Testis (tissue), 3 donors: Measurements from ENCODE around the gene ADAMTSL1. TPM values are rescaled to one million over a fixed set of nuclear protein-coding genes. Genes with fewer than 3 reads are reported as not detected.
"Not testable (repeated sequence)": the region's sequence is repeated elsewhere in the genome, so short reads cannot be mapped to it uniquely, and the experiment has no call there.

Source experiments
- DNase-seq: peaks from one replicate; pipeline ENCODE4 v3.0.0-alpha.2; 2019
- H3K27ac ChIP-seq, 2 donors: fragments of 200-600 bp; sonication (generic); one replicate each; pipeline ENCODE4 v1.5.1; 2019
- H3K27me3 ChIP-seq: fragments of 200-600 bp; sonication (generic); one replicate; pipeline ENCODE4 v1.5.1; 2019
- H3K36me3 ChIP-seq: fragments of 200-600 bp; sonication (generic); one replicate; pipeline ENCODE4 v1.5.1; 2017; ENCODE audit warnings: low read depth; ENCODE audit errors: missing control alignments
- H3K4me1 ChIP-seq: fragments of 200-600 bp; sonication (generic); one replicate; pipeline ENCODE4 v1.5.1; 2019
- H3K4me3 ChIP-seq, 2 donors: fragments of 200-600 bp; sonication (generic); one replicate each; pipeline ENCODE4 v1.5.1; 2017 to 2019
- H3K9me3 ChIP-seq: fragments of 200-600 bp; sonication (generic); one replicate; pipeline ENCODE4 v1.5.1; 2017
- CTCF ChIP-seq, 3 experiments: fragments of 450-650 bp in 2 of 3; fragments of 200-600 bp in 1 of 3; sonication (generic) in 1 of 3; IDR thresholded peaks; one replicate each; pipeline ENCODE4 v1.5.1; 2016 to 2019; ENCODE audit warnings: antibody characterized with exemption in 3 of 3, mild to moderate bottlenecking in 2 of 3, moderate library complexity in 1 of 3
- POLR2A ChIP-seq: fragments of 450-650 bp; IDR thresholded peaks from one replicate; pipeline ENCODE4 v1.6.1; 2017; ENCODE audit warnings: antibody characterized with exemption, mild to moderate bottlenecking, moderate library complexity
- WGBS, 2 donors: methylation state at CpG; one replicate each; pipeline ENCODE4 v1.1.5; 2018; 5-methylcytosine and 5-hydroxymethylcytosine counted together
- intact Hi-C: fragments of 100-400 bp; cut with DNase I; formaldehyde crosslinking; loops from one replicate; pipeline ENCODE4 v1.15.1; 2023; ENCODE audit warnings: low total_unique reads
- polyA plus RNA-seq: library from polyadenylated mRNA; stranded (reverse); fragments of 350-450 nt; fragmentation: Illumina TruSeq; extraction: RNeasy Lipid Tissue Mini Kit (QIAGEN cat#74804); gene quantifications from one replicate; pipeline ENCODE4 v1.2.3, GENCODE V29; 2014; ENCODE audit warnings: low read depth, low replicate concordance; ENCODE audit not compliant: insufficient read depth
- total RNA-seq, 2 donors: library from RNA; depleted of rRNA; stranded (reverse); fragments of >200 nt; gene quantifications; one replicate each; pipeline ENCODE4 v1.2.3, GENCODE V29; 2016

ADAMTSL1 gene
- total and polyA plus RNA-seq, 3 donors from 2014 or later = 4.7 to 12.3 (median 6.7) TPM

- Histone ChIP-seq H3K36me3 (no peaks in the 10 kb centered on the region), H3K9me3 (no peaks in the 10 kb centered on the region), H3K4me1 (no peaks in the 10 kb centered on the region), H3K4me3 (no peak overlapping the region), H3K27me3 (no peaks in the 10 kb centered on the region), H3K27ac (no peak overlapping the region)
- DNase-seq = no peak
- 60 to 62% methylated on average over 2 of the region's 2 CpGs for WGBS, 2 donors
- intact Hi-C loops = no loop called here
- no peak for TF ChIP-seq CTCF (IDR thresholded peaks at IDR 0.05)
Measured at GRCh38 chr9:18923167-18923566, 449.2 kb downstream of the ADAMTSL1 start.

DNA sequence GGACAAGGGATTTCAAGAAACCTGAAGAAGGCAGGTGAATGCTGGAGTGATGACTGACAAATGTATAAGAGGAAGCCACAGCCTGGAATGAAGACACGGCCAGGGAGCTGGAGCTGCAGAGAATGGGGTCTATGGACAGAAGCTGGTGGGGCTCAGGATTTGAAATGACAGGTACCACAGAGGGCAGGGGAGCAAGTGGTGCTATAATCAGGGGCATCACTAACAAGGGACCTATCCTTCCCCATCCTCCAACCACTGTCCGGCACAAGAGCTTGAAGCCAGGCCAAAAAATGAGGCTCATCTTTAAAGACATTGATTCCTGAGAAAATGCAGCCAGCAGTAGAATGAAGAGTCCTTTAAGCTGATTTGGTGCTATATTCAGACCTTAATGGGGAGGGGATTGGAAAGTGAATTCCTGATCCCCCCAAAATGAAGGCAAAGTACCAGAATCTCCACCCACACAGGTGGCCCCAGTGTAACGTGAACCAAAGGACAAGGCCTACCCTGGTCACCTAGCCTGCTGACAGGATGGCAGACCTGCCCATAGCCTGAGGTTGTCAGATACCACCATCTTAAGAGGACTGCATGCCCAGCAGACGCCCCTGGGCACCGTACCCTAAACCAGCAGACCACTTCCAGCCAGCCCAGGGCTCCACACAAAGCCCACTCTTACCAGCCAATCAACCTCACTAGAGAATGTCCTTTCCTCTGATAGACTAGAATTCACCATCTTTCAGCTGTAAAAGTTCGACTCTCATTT is 449.9 kb downstream of the ADAMTSL1 start:
- Histone ChIP-seq H3K4me1 (no peaks in the 10 kb centered on the region), H3K36me3 (no peaks in the 10 kb centered on the region), H3K4me3 (no peak overlapping the region), H3K9me3 (no peaks in the 10 kb centered on the region), H3K27ac (no peak overlapping the region), H3K27me3 (no peaks in the 10 kb centered on the region)
- intact Hi-C loops = no loop called here
- TF ChIP-seq POLR2A (no peak), CTCF (IDR thresholded peaks at IDR 0.05) (no peak)
- 93 to 96% methylated on average over 6 of the region's 6 CpGs for whole genome bisulfite sequencing, 2 donors
- no peak for DNase-seq

DNA sequence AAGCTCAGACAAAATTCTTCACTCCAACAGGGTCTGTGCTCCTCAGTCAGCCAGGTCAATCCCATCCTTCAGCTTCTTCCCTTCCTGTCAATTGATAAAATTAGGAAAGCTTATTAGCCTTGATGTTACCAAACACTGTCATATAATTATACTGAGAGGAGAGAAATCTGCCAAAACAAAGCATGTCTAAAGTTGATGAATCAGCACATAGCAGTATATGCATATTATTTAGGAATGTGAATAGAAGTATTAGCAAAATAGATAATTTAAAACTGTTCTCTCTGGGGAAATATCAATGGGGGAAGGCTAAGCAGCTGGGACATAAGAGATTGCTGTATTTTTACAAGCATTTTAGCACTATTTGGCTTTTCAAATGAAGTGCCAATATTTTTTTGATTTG is 451.9 kb downstream of the ADAMTSL1 start:
- no peaks in the 10 kb centered on the region for H3K36me3 ChIP-seq
- no peak overlapping the region for H3K27ac ChIP-seq
- intact Hi-C loops = no loop called here
- no peaks in the 10 kb centered on the region for H3K9me3 ChIP-seq
- no peak overlapping the region for H3K4me3 ChIP-seq
- H3K4me1 ChIP-seq = no peaks in the 10 kb centered on the region
- TF ChIP-seq CTCF (IDR thresholded peaks at IDR 0.05) = no peak
- no peak for TF ChIP-seq POLR2A
- no peaks in the 10 kb centered on the region for H3K27me3 ChIP-seq
- no peak for DNase-seq

DNA sequence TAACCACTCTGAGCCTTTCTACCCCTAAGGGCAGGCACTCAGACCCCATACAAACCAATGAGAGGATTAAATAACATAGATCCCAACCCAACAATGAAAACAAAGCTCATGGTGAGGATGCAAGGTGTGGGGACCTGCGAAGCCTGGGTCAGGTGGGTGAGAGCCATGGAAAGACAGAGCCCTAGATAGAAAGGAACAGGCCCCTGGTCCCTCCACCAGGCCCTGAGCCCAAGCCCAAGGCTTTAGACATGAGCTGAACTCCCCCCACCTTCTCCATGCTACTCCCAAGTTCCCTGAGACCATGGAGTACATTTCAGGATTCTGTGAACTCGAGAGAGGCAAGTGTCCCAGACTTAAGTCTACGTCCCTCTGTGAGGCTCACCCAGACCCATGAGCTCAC is 452.6 kb downstream of the ADAMTSL1 start:
- Histone ChIP-seq H3K27ac (no peak overlapping the region), H3K4me1 (no peaks in the 10 kb centered on the region), H3K27me3 (no peaks in the 10 kb centered on the region), H3K4me3 (no peak overlapping the region), H3K36me3 (no peaks in the 10 kb centered on the region), H3K9me3 (no peaks in the 10 kb centered on the region)
- TF ChIP-seq CTCF (IDR thresholded peaks at IDR 0.05) = no peak
- no peak for TF ChIP-seq POLR2A
- intact Hi-C loops = no loop called here
- no peak for DNase-seq
- 84 to 99% methylated on average over 3 of the region's 3 CpGs for WGBS, 2 donors

DNA sequence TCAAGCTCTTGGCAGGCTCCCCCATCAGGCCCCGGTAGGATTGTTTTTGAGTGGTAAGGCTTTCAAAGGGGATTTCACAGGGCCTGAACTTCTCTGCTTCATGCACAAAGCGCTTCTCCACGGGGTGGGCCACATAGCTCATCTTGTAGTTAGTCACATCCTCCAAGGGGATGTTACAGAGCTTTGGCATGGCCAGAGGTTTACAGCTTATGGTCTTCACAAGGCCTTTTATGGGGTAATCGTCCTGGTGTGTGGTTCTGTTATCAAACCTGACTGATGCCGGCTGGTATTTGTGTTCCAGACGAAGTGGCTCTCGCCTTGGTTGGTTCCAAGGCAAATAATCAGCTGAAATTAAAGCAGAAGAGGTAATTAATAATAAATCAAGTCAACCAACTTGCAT is 454.8 kb downstream of the ADAMTSL1 start:
- Histone ChIP-seq H3K4me1 (no peaks in the 10 kb centered on the region), H3K27ac (no peak overlapping the region), H3K4me3 (no peak overlapping the region), H3K36me3 (no peaks in the 10 kb centered on the region), H3K9me3 (no peaks in the 10 kb centered on the region), H3K27me3 (no peaks in the 10 kb centered on the region)
- intact Hi-C loops = no loop called here
- WGBS, 2 donors = 75 to 79% methylated on average over 7 of the region's 7 CpGs
- TF ChIP-seq CTCF (IDR thresholded peaks at IDR 0.05) (no peak), POLR2A (no peak)
- no peak for DNase-seq

DNA sequence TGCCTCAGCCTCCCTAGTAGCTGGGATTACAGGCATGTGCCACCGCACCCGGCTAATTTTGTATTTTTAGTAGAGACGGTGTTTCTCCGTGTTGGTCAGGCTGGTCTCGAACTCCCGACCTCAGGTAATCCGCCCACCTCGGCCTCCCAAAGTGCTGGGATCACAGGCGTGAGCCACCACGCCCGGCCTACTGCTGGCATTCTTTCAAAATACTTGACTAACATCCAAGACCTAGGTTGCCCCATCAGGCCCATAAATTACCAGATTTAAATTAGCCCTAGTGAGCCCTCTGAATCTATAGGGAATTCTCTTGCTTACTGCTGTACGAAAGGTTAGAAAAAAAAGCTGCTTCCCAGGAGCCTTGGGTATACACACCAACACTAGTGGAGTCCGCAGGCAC is 456.7 kb downstream of the ADAMTSL1 start:
- H3K4me1 ChIP-seq, H3K4me3 ChIP-seq, H3K27ac ChIP-seq, intact Hi-C loops, H3K36me3 ChIP-seq, H3K9me3 ChIP-seq, DNase-seq, H3K27me3 ChIP-seq: not testable (repeated sequence)
- WGBS, 2 donors = 88 to 89% methylated on average over 13 of the region's 13 CpGs
